Loucy (cell line): ENCODE data around the gene PIK3C3.

Experiments
- H2AFZ ChIP-seq: fragments of 200-600 bp; sonication (generic); 2 replicates; pipeline ENCODE4 v1.6.0; 2016; ENCODE audit warnings: antibody characterized with exemption, mild to moderate bottlenecking, low read length, moderate library complexity
- H3F3A ChIP-seq: fragments of 200-600 bp; 2 replicates; pipeline ENCODE4 v1.6.0; 2016; ENCODE audit warnings: antibody characterized with exemption, low read depth, mild to moderate bottlenecking
- H3K27me3 ChIP-seq: fragments of 200-600 bp; sonication (generic); 2 replicates; pipeline ENCODE4 v1.6.1; 2014; ENCODE audit warnings: low read length, mild to moderate bottlenecking; ENCODE audit not compliant: insufficient read depth, poor library complexity, severe bottlenecking
- H3K36me3 ChIP-seq: fragments of 200-600 bp; sonication (generic); 2 replicates; pipeline ENCODE4 v1.6.1; 2016; ENCODE audit warnings: low read length; ENCODE audit not compliant: insufficient read depth
- H3K4me1 ChIP-seq: fragments of 200-600 bp; sonication (generic); 2 replicates; pipeline ENCODE4 v1.5.1; 2014; ENCODE audit warnings: low read length, mild to moderate bottlenecking; ENCODE audit not compliant: insufficient read depth, poor library complexity, severe bottlenecking
- H3K4me2 ChIP-seq: fragments of 200-600 bp; sonication (generic); 2 replicates; pipeline ENCODE4 v1.6.0; 2014; ENCODE audit warnings: antibody characterized with exemption, low read length, low read depth, mild to moderate bottlenecking; ENCODE audit not compliant: poor library complexity, severe bottlenecking
- H3K4me3 ChIP-seq: fragments of 200-600 bp; sonication (generic); 2 replicates; pipeline ENCODE4 v1.5.1; 2014; ENCODE audit warnings: low read length, mild to moderate bottlenecking, mixed read lengths; ENCODE audit not compliant: poor library complexity, severe bottlenecking
- H3K79me2 ChIP-seq: fragments of 200-600 bp; sonication (generic); 2 replicates; pipeline ENCODE4 v1.6.1; 2014; ENCODE audit warnings: low read length; ENCODE audit not compliant: insufficient read depth
- H3K9ac ChIP-seq: fragments of 200-600 bp; sonication (generic); 2 replicates; pipeline ENCODE4 v1.6.0; 2014; ENCODE audit warnings: mild to moderate bottlenecking, low read depth, low read length, moderate library complexity; ENCODE audit not compliant: poor library complexity, severe bottlenecking
- H3K9me2 ChIP-seq: fragments of 200-600 bp; sonication (generic); replicated peaks from 2 replicates; pipeline ENCODE4 v1.6.1; 2016; ENCODE audit warnings: low read depth, low read length, mixed read lengths
- H3K9me3 ChIP-seq: fragments of 200-600 bp; sonication (generic); 2 replicates; pipeline ENCODE4 v1.6.1; 2014; ENCODE audit warnings: mild to moderate bottlenecking, antibody characterized with exemption, low read length, low read depth; ENCODE audit not compliant: insufficient read depth
- H4K20me1 ChIP-seq: fragments of 200-600 bp; sonication (generic); 2 replicates; pipeline ENCODE4 v1.6.0; 2014; ENCODE audit warnings: antibody characterized with exemption, low read length, mild to moderate bottlenecking; ENCODE audit not compliant: insufficient read depth, poor library complexity, severe bottlenecking
- CTCF ChIP-seq: fragments of 200-600 bp; sonication (generic); conservative IDR thresholded peaks from 2 replicates; pipeline ENCODE4 v1.5.1; 2014; ENCODE audit warnings: mild to moderate bottlenecking, antibody characterized with exemption, low read length
- EZH2phosphoT487 ChIP-seq: fragments of 200-600 bp; IDR thresholded peaks from 2 replicates; pipeline ENCODE4 v1.6.1; 2018; ENCODE audit warnings: antibody characterized with exemption, mild to moderate bottlenecking, moderate library complexity, borderline replicate concordance

Gene PIK3C3

GRCh38 chr18:41955688-41956087, 654 bp downstream of the PIK3C3 start:
- Histone ChIP-seq H3K79me2 (peaks cover 55% of the 10 kb centered on the region), H3F3A (no peaks in the 10 kb centered on the region), H3K9ac (peak overlapping the region; percentile 79), H3K4me3 (peak overlapping the region; percentile 97), H4K20me1 (peaks cover 26% of the 10 kb centered on the region), H3K4me1 (peaks cover 33% of the 10 kb centered on the region), H3K4me2 (peak overlapping the region; percentile 75), H2AFZ (no peak overlapping the region), H3K9me3 (no peaks in the 10 kb centered on the region), H3K36me3 (peaks cover 6% of the 10 kb centered on the region; the same call in 1 of the 2 replicates), H3K27me3 (no peaks in the 10 kb centered on the region), H3K9me2 (no peaks in the 10 kb centered on the region)
- TF ChIP-seq CTCF: no peak
- no peak for TF ChIP-seq EZH2phosphoT487

GRCh38 chr18:41959045-41959444, 4.0 kb downstream of the PIK3C3 start:
- no peaks in the 10 kb centered on the region for H3K9me3 ChIP-seq
- H3K4me1 ChIP-seq: peaks cover 56% of the 10 kb centered on the region
- peaks cover 43% of the 10 kb centered on the region for H4K20me1 ChIP-seq
- peaks cover 12% of the 10 kb centered on the region for H3K36me3 ChIP-seq
- peak overlapping the region; percentile 97 for H3K4me3 ChIP-seq
- TF ChIP-seq CTCF (no peak), EZH2phosphoT487 (no peak)
- peak overlapping the region; percentile 64 for H3K9ac ChIP-seq
- H3K27me3 ChIP-seq: no peaks in the 10 kb centered on the region
- H3K79me2 ChIP-seq: peaks cover 89% of the 10 kb centered on the region
- H2AFZ ChIP-seq: no peak overlapping the region
- H3K9me2 ChIP-seq: no peaks in the 10 kb centered on the region
- no peaks in the 10 kb centered on the region for H3F3A ChIP-seq
- H3K4me2 ChIP-seq: peak overlapping the region; percentile 75

- Histone ChIP-seq H3K9me3 (no peaks in the 10 kb centered on the region), H3F3A (no peaks in the 10 kb centered on the region), H3K4me2 (no peak overlapping the region), H3K36me3 (peaks cover 54% of the 10 kb centered on the region), H3K9me2 (no peaks in the 10 kb centered on the region), H3K4me1 (peaks cover 67% of the 10 kb centered on the region), H3K79me2 (peaks cover 98% of the 10 kb centered on the region), H3K27me3 (no peaks in the 10 kb centered on the region), H4K20me1 (peaks cover 23% of the 10 kb centered on the region), H3K4me3 (no peak overlapping the region), H3K9ac (no peak overlapping the region), H2AFZ (no peak overlapping the region)
- no peak for TF ChIP-seq CTCF
- TF ChIP-seq EZH2phosphoT487: no peak
These were observed 10.7 kb downstream of the PIK3C3 start for GRCh38 chr18:41965634-41966255.
